GM18520 (cell line): ENCODE results near the gene LRPAP1.
"Not testable (repeated sequence)": the region's sequence is repeated elsewhere in the genome, so short reads cannot be mapped to it uniquely, and the experiment has no call there.

Experiments
- ATAC-seq: cut with Tn5 transposase; IDR thresholded peaks from one replicate; pipeline ENCODE4 v1.9.1; 2021; ENCODE audit not compliant: unreplicated experiment

Gene LRPAP1

DNA sequence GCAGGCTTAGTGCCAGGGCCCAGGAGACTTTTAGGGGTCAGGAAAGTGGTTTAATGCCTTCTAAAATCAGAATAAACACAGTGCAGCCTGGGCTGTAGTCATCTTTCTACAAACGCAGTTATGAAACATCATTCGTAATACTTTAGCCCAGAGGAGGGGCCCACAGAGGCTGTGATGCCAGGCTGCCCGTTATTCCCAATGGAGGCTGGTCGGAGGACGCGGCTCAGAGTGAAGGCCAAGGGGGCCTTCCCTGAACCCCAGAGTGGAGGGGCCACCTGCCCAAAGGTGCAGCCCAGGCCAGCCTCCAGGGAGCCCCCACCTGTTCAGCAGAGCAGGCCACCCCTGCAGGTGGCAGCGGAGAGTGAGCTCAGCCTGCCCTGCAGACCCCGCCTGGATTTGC, 29.9 kb upstream of the LRPAP1 start:
- ATAC-seq = not testable (repeated sequence)

DNA sequence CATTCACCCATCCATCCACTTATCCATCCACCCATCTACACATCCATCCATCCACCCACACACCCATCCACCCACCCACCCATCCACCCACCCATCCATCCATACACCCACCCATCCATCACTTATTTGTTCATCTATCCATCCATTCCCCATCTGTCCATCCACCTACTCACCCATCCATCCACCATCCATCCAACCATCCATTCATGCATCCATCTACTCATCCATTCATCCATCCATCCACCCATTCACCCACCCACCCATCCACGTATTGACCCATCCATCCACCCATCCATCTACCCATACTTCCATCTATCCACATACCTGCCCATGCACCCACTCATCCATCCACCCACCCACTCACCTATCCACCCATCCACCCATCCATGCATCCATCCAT, 28.2 kb upstream of the LRPAP1 start:
- not testable (repeated sequence) for ATAC-seq

DNA sequence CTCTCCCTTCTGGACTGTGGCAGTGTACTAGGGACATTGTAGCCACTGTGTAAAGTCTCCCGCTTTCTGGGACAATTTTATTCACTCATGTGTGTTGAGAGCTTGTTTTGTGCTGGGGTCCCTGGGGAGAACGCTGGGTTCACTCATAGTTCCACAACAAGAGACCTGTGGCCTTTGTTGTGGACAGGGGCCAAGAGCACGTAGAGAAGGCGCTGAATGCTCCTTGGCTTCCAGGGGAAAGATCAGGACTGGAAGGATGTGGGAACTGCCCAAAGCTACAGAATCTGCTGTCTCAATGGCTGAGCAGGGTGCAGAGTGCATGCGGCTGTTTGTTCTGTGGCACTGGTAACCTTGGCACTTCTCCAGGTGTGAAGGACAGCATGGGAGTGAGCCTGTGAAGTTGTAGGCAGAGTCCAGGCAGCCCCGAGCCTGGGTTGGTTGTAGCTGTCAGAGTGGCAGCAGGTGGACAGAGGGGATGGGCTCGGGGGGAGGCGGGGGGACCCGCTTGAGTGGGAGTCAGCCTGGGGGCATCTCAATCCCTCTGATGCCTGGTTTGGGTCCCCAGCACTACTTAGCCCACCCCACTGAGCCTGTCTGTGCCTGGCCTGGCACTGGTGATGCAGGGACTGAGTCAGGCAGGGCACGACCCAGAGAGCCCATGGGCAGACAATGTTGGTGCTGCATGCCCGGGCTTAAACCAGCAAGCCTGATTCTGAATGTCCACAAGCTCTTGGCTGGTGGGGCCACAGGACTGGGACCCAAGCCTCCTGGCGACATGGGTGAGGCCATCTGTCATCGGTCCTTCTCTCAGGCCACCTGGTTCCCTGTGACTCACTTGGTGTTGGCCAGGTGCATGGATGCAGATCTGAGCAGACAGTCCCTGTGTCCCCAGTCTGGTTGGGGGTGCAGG, 27.4 kb upstream of the LRPAP1 start:
- not testable (repeated sequence) for ATAC-seq

DNA sequence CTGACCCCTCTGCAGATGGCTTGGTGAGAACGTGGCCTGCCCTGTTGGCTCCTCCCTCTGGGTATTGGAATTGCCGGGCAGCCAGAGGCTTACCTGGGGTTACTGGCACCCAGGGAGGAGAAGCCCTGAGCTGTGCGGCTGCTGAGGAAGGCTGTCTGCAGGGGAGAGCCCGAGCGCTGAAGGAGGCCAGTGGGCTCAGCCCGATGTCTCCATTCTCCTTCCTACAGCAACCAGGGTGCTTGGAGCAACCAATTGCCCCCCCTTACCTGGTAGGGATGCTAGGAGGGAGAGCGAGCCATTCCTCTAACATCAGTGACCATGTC, 26.3 kb upstream of the LRPAP1 start:
- not testable (repeated sequence) for ATAC-seq

DNA sequence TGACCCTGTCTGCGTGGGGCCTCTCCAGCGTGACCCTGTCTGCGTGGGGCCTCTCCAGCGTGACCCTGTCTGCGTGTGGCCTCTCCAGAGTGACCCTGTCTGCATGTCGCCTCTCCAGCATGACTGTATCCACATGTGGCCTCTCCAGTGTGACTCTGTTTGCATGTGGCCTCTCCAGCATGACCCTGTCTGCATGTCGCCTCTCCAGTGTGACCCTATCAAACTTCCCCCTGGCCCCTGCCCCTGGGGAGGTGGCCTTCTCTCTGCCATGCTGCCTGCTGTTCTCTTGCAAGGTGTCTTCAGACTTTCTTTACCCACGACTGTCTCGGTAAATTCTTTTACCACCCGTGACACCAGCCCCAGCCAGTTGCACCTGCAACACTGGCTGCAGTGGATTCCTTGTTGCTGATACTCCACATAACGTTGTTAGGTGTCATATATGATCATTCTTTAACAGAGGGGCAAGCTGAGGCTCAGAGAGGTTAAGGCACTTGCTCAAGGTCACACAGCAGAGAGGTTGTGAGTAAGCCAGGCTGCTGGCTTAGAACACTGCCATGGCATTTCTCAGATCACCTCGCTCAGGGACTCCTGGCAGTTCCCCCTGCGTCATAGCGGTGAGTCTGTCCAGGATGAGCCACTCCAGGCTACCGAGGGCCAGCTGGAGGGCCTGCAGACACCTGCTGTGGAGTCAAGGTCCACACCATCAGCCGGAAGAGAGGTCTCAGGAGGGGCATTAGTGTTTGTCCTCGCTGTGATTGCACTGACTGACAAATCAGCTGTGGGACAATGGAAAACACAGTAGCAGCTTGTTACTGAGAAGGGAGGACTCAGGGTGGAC, 25.7 kb upstream of the LRPAP1 start:
- ATAC-seq = not testable (repeated sequence)

DNA sequence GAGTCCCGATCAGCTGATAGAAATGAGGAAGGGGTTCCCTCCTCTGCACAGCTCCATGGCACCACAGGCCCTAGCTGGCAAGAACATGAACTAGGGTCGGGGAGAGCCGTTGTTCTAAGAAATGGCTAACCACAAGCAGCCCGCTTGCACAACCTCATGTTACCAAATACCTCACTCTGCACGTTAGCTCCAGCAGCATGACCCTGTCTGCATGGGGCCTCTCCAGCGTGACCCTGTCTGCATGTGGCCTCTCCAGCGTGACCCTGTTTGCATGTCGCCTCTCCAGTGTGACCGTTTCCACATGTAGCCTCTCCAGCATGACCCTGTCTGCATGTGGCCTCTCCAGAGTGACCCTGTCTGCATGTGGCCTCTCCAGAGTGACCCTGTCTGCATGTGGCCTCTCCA, 24.9 kb upstream of the LRPAP1 start:
- ATAC-seq = not testable (repeated sequence)

DNA sequence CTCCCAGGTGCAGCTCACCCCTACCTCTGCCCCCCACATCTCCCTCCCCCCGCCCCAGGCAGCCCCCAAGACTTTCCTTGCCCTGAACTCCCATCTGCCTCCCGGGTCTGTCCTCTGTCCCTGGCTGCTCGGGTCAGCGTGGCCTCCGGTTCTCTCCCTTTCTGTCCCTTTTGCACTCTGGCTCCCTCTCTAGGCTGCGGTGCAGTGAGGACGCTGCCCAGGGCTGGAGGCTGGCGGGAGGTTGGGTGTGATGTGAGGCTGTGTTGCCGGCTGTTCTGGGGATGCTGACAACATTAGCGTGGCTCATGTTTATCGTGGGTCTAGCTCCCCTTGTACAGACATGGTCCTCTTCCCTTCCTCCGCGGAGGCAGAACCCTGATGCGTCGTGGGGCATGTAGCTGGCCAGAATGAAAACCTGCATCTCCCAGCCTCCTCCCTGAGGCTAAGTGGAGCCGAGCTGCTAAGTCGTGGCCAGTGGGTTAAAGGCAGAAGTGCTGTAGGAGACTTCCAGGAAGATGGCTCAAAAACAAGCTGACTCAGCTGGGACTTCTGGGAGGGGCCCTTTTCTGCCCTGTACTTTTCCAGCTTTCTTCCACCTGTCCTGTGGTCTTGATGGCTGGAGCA, 24.1 kb upstream of the LRPAP1 start:
- ATAC-seq = not testable (repeated sequence)

DNA sequence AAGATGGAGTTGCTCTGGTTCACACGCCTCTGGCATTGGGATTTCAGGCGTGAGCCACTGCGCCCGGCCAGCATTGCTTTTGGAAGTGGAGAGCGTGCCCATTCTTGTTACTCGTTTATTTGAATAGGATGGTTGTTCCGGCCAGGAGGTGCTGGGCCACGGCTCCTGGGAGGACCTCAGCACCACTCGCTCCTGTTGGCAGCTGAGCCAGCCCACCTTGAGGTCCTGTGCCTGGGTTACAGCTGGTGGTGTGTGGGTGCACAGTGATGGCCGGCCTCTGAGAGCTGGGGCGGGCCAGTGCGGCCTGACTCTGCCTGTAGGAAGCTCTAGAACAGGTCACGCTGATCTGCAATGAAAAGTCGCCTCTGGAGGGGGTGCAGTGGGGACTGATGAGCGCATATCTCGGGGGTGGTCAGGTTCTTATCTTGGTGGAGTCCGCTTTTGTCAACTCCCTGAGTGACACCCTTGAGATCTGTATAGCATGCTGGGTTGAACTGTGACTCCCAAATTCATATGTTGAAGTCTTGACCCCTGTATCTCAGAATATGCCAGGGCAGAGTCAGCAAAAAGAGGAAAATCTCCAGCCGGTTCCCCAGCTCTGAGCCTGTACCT, 23.3 kb upstream of the LRPAP1 start:
- ATAC-seq = not testable (repeated sequence)

DNA sequence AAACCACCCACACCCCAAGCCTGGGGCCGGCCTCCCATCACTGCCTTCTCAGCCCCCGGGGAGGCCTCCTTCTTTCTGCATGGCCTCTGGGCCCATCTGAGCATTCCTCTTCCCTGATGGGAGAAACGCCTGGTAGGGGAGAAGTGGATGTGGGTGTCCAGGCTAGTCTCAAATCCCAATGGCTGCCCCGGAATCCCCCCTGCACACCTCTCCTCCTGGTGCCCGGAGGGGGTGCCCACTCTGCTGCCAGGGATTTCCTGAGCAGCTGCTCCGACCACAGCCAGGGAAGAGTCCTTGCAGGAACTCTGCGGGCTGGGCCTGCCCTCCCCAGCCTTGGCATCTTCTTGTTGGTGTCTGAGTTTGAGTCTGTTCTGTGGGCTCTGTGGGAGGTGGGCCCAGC, 19.1 kb upstream of the LRPAP1 start:
- ATAC-seq = not testable (repeated sequence)

DNA sequence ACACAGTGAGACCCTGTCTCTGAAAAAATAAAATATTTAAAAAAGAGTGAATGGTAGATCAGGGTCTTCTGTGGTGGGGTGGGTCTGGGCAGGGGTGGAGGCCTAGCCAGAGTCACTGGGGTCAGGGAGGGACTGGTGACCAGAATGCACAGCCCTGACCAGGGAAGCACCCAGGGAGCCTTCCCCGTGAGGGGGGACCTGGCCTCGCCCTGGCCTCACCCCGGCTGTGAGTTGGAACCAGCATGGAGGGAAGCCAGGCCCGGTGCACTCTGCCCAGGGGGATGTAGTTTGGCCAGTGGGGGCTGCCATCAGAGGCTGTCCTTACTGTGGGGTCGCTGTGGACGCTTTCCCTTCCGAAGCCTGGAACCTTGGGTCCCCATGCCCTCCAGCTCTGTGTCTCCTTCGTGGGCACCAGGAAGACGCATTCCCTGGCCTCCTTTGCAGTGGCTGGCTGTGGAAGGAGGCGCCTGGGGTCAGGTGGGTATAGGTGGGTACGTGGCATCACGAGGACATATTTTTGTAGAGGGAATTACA, 18.6 kb upstream of the LRPAP1 start:
- ATAC-seq = not testable (repeated sequence)

DNA sequence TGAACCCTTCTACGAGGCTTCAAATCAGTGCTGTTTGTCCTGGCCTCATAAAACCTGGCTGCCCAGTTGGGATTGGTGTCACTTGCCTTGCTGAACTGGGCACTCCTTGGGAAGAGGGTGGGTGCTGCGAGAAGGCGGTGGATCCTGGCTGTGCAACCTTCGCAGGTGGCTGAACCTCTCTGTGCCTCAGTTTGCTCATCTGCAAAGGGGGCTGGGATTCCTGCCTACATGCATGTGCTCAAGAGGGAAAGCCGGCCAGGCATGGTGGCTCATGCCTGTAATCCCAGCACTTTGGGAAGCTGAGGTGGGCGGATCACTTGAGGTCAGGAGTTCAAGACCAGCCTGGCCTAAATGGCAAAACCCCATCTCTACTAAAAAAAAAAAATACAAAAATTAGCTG, 17.8 kb upstream of the LRPAP1 start:
- ATAC-seq = not testable (repeated sequence)

DNA sequence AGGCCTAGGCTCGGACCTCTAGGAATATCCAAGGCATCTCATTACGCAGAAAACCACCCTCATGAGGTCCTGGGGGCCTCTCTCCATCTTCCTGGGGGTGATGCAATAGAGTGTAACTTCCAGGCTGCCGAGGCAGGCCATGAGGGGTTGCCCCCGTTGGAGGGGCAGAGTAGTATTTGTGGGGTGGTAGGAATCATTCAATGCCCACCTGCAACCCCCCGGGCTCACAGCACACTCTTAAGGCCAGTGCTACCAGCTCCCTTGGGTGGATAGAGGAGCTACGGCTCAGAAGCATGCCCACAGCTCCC, 17.4 kb upstream of the LRPAP1 start:
- not testable (repeated sequence) for ATAC-seq

DNA sequence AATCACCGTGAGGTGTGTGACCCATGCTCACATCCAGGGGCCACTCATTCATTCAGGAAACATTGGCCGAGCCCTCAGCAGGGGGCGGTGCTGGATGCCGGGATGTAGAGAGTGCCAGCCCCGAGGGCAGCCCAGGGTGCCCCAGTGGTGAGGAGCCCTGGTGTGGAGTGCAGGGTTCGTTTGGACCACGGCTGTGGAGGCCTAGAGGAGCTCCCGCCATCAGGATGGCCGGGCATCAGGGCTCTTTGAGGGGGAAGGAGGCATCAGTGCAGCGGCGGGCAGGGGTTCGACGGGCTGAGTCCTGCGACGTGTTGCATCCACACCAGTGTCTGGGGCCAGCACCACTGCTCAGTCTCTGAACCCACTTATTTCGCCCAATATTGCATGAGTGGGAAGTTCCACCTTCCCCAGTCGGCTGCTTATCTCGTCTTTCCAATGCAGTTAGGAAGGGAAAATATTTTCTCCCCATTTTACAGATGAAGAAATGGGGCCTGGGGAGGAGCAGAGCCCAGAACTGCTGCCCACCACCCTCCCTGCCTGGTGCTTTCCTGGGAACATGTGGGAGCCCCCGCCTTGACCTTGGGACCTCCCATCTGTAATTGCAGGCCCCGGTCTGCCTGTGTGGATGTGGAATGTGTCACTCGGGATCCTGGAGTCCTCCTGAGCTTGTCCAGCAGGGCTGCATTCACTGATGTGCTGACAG, 16.9 kb upstream of the LRPAP1 start:
- not testable (repeated sequence) for ATAC-seq

DNA sequence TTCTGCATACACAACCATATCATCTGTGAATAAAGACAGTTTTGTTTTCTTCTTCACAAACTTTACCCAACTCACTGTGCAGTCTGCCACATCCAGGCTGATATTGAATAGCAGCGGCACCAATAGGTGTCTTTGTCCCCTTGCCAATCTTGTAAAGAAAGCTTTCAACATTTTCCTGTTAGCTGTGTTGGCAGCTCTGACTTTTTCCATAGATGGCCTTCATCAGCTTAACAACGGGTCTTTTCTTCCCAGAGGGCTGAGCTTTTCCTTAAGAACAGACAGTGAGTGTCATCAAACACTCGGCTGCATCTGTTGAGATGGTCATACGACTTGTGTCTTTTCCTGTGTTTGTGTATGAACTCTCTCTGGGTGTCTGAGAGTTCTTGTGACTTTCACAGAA, 14.5 kb upstream of the LRPAP1 start:
- not testable (repeated sequence) for ATAC-seq

DNA sequence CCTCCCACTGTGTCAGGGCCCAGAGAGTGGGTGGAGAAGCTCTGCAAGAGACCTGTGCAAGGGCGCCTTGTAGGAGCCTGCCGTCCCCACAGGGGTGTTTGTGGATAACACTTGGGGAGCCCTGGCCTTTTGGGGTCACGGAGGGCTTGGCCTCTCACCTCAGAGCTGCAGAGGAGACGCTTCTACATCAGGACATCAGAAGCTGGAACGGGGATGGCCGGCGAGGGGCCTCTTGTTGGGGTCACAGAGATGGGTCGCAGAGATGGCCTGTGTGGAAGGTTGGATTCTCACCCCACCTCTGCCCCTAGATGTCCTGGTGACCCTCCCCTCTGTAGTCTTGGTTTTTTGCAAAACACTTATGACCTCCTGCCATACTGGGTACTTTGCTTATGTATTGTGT, 13.1 kb upstream of the LRPAP1 start:
- ATAC-seq = not testable (repeated sequence)

DNA sequence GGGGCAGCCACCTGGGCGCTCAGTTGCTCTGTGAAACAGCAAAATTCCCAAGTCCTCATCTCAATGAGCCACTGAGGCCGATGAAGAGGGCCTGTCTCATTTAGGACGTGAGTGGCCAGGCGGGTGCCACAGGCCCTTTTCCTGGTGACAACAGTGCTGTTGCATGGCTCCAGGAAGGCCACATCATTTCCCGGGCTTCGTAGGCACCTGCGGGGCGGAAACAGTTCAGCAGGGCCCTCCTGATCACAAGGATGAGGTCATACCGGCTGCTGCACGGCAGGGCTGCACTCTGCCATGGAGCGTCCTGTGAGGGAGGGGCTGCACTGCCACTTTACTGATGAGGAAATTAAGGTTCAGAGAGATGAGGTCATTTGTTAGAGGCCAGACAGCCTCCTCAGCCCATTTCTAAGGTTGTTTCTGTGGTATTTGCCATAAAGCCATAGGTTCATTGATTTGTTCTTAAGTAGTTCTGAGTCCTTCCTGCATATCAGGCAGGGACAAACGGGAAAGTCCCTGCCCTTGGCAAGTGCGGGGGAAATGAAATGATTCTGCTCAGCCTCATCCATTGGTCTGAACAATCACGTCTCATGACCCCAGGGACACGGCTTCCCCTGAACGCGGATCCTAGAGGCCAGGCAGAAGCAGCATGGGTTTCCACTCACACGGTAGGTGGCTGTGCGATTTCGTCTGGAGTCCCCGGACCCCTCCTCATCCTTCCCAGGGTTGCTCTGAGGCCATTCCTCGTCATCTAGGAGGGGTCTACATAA, 12.2 kb upstream of the LRPAP1 start:
- ATAC-seq = not testable (repeated sequence)

DNA sequence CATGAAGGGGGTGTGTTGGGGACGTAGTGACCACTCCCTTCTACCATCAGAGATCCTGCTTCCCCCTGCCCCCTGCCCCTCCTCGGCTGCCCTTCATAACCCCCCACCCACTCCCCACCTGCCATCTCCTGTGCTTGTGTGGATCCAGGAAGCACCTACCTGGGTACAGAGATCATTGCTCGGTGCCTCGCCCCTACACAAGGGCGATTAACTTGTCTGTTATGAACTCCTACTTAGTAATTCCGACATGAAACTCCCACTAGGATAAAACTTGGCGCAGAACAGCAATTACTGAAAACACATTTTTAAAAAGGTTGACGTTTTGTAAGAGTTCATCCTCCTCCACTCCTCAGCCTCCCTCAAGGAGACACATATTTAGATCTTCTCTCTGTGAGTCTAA, 11.2 kb upstream of the LRPAP1 start:
- ATAC-seq = not testable (repeated sequence)

DNA sequence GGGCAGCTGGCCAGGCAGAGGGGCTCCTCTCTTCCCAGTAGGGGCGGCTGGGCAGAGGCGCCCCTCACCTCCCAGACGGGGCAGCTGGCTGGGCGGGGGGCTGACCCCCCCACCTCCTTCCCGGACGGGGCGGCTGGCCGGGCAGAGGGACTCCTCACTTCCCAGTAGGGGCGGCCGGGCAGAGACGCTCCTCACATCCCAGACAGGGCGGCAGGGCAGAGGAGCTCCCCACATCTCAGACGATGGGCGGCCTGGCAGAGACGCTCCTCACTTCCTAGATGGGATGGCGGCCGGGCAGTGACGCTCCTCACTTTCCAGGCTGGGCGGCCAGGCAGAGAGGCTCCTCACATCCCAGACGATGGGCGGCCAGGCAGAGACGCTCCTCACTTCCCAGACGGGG, 6.7 kb upstream of the LRPAP1 start:
- ATAC-seq = not testable (repeated sequence)

DNA sequence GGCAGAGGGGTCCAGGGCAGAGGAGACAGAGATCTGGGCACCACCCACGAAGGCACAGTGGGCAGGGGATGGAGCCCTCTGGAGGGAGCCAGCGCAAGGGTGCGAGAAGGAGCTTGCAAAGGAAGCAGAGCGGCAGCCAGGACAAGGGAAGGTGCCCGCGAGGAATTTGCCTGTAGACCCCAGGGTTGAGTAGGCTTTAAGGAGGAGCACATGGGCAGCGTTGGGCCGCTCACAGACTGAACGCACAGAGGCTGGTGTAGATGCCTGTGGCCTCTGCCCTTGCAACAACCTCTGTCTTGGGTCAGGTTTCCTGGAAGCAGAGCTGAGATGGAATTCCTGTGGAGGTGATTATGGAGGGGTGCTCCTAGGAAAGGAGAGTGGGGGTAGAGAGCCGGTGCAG, 3.6 kb upstream of the LRPAP1 start:
- ATAC-seq = not testable (repeated sequence)

DNA sequence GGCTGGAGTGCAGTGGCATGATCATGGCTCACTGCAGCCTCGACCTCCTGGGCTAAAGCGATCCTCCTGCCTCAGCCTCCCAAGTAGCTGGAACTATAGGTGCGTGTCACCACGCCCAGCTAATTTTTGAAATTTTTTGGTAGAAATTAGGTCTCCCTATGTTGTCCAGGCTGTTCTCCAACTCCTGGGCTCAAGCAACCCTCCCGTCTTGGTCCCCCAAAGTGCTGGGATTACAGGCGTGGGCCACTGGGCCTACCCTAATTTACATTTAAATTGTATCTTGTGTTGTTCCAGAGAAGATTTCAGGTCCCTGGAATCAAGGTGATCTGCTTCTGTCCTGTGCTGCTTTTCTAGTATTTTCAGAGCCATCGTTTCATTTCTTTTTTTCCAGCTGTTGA, 1.2 kb upstream of the LRPAP1 start:
- ATAC-seq = no peak
